SH-SY5Y (cell line): Measurements from ENCODE around the gene MON1B.

Source experiments
- GATA2 ChIP-seq: IDR thresholded peaks from 2 replicates; pipeline ENCODE4 v1.6.1; 2011; ENCODE audit warnings: mild to moderate bottlenecking, low read depth, low read length
- GATA3 ChIP-seq: IDR thresholded peaks from 2 replicates; pipeline ENCODE4 v1.6.1; 2011; ENCODE audit warnings: low read depth, mild to moderate bottlenecking, low read length, moderate library complexity

The MON1B gene

GRCh38 chr16:77190478-77191258 is at the start of gene MON1B:
TSS of gene MON1B (plus strand) at chr16:77191190. CDS start at chr16:77191486, 296 bp downstream.
- no peak for TF ChIP-seq GATA2
- TF ChIP-seq GATA3: no peak

DNA sequence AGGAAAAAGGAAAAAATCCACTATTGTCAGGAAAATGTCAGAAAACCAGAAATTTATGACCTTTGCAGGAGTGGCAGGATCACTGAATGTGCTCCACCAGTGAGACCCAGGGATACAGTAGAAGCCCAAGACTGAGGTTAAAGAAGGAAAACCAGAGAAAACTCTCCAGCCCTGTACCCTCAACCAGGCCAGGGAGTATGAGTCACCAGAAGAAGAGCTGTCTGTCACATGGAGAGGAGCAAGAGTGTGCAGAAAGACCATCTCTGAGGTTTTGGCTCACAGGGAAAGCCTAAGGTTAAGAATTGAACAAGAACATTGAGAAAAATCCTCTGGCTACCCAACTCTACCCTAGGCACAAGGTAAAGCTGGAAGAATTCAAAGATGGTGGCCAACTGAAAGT is 47.6 kb upstream of the MON1B start:
- no peak for TF ChIP-seq GATA2
- no peak for TF ChIP-seq GATA3

DNA sequence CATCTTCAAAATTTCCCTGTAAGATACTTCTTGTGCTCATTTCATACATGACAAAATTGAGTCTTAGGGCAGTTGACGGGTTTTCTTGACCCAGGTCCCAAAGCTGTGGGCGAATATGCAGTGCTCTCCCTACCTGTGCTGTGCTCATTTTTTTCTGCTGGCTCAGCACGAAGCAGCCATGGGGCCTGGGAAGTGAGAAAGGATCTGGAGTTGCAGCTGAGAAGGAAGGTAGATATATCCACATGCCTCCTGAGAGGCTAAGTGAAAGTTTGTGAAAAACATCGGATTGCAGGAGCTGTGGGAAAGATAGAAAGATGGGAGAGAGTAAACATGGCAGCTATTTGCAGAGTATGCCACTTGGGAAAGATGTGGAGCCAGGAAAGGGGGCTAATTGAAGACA is 42.9 kb upstream of the MON1B start:
- TF ChIP-seq GATA3: no peak
- no peak for TF ChIP-seq GATA2

DNA sequence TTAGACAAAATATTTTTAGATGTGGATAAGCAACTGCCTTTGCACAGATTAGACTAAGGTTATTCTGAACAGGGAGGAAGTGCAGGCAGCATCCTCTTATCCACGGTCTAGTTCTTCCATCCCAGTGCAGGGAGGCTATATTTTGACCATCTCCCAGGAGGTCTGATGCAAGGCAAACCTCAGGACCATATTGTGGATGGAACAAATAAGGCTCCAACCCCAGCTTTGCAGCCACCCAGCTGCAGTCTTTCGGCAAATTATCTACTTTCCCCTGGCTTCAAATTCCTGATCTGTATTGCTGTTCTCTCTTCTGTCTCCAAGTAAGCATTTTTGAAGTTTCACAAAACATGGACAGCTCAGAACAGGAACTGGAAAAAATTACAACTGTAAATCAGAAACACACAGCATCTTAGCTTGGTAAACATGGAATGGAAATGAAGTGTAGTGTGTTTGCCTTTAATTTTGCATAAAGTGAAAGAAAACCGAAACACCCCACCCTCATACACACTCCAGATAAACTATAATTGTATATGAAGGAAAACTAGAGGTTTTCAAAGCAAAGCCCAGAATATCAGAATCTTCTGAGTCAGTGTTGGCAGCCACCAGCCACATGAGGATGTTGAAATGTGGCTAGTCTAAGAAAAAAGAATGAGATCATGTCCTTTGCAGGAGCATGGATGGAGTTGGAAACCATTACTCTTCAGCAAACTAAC is 33.5 kb upstream of the MON1B start:
- no peak for TF ChIP-seq GATA2

GRCh38 chr16:77158293-77158692 is 32.7 kb upstream of the MON1B start:
- no peak for TF ChIP-seq GATA2
- TF ChIP-seq GATA3: no peak

GRCh38 chr16:77165006-77165405 is 26.0 kb upstream of the MON1B start:
- TF ChIP-seq GATA3 (no peak), GATA2 (no peak)

DNA sequence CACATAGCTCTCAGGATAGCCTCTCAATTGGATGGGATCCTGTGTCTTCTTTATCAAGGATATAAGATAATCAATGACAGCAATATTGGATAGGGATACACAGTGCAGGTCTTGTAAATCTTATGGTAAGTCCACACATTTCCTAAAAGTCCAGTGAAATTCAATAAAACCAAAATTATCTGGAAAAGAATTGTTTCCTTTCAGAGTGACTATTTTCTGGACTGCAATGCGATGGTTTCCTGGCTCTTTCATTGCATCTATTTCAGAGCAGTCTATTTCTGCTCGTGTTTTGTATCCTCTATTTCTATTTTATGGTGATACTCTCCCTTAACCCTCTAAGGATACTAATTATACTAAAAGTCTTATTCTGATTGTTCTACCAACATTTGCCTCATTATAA is 24.3 kb upstream of the MON1B start:
- no peak for TF ChIP-seq GATA2
- no peak for TF ChIP-seq GATA3

- TF ChIP-seq GATA3 (no peak), GATA2 (no peak)
Measured at GRCh38 chr16:77168901-77169300, 22.1 kb upstream of the MON1B start.

- no peak for TF ChIP-seq GATA2
- TF ChIP-seq GATA3: no peak
Measured at GRCh38 chr16:77169650-77170236, 21.2 kb upstream of the MON1B start.

- no peak for TF ChIP-seq GATA2
- no peak for TF ChIP-seq GATA3
Measured at GRCh38 chr16:77170805-77171204, 20.2 kb upstream of the MON1B start.

DNA sequence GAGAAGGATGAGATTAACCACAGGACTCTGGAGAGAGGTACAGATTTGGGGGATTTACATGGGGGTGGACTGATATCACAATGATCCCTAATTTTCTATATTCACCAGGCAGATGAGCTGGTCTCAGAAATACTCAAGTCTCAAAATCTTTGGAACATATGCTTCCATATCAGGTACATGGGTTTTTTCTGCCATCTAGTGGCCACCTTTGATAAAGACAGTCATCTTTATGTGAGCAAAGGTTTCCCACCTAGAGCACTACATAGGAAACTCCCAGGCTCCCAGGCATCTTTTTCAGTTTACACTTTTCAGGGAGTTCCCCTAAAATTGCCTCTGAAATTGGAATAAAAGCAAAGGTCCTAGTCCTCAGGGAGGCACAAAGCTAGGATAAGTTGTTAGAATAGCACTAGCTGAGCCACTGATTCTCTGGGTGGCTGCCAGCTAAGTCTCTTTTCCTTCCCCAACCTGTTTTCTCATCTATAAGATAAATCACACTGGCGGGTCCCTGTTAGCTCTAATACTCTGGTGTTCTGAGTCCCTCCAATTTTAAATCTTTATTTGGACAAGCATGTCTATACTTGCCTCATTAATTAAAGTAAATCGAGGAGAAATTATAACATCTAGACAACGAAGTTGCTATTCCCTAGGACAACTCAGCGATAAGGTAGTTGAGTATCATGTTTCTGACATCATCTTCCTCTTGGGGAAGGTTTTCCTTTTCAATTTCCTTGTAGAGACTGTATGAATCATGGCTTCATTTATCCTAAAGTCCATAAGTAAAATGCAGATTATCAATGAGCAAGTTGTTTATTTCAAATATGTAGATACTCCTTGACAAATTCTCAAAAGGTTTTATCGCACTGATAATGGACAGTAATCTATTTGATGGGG is 19.0 kb upstream of the MON1B start:
- TF ChIP-seq GATA2: no peak
- no peak for TF ChIP-seq GATA3

- no peak for TF ChIP-seq GATA2
- TF ChIP-seq GATA3: no peak
Measured at GRCh38 chr16:77172951-77173350, 18.0 kb upstream of the MON1B start.

GRCh38 chr16:77183137-77183536 is 7.9 kb upstream of the MON1B start:
- no peak for TF ChIP-seq GATA2
- TF ChIP-seq GATA3: no peak

DNA sequence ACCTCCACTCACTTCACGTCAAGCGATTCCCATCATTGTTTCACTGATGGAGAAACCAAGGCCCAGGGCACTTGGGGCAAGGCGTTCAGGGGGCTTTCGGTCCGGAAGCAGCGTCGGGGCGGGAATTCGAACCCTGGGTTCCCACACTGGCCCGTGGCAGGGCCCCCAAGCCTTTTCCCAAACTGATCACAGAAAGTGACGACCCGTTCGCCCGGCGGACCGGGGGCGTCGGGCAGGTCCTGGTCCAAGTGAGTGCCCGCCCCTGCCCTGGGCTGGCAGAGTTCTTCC is 856 bp upstream of the MON1B start:
- TF ChIP-seq GATA2 (no peak), GATA3 (no peak)
